Prostate gland (tissue), 2 donors: ENCODE results near the gene CD200R1L.

ENCODE experiments used
- CTCF ChIP-seq, 4 experiments: fragments of 200-600 bp in 2 of 4; fragments of 450-650 bp in 2 of 4; sonication (generic) in 2 of 4; IDR thresholded peaks; 1 replicate in 3 of 4; 2 replicates in 1 of 4; pipeline ENCODE4 v1.5.1; 2016 to 2019; ENCODE audit warnings: antibody characterized with exemption in 4 of 4, mild to moderate bottlenecking in 2 of 4, moderate library complexity in 2 of 4
- POLR2A ChIP-seq: fragments of 450-650 bp; IDR thresholded peaks from one replicate; pipeline ENCODE4 v1.6.1; 2016; ENCODE audit warnings: antibody characterized with exemption, mild to moderate bottlenecking
- POLR2AphosphoS5 ChIP-seq: sonication (generic); formaldehyde crosslinking; IDR thresholded peaks from one replicate; pipeline ENCODE4 v1.6.1; 2017; ENCODE audit warnings: antibody characterized with exemption

- TF ChIP-seq CTCF (IDR thresholded peaks at IDR 0.05) (no peak), POLR2A (no peak), POLR2AphosphoS5 (no peak)
Measured at GRCh38 chr3:112799946-112800345, 46.7 kb downstream of the CD200R1L start.
